K562 (cell line): ENCODE measurements around the gene GNAL.

Experiments
- HCFC1 ChIP-seq: IDR thresholded peaks from 2 replicates; pipeline ENCODE4 v1.6.1; 2012; ENCODE audit warnings: low read depth, low read length, improper control_type of control experiment
- NFATC3 ChIP-seq: fragments of 450-650 bp; IDR thresholded peaks from 2 replicates; pipeline ENCODE4 v1.6.1; 2017; ENCODE audit warnings: mild to moderate bottlenecking
- POLR2A ChIP-seq: fragments of 450-650 bp; conservative IDR thresholded peaks from 2 replicates; pipeline ENCODE4 v1.6.1; 2016
- SMC3 ChIP-seq: conservative IDR thresholded peaks from 2 replicates; pipeline ENCODE4 v1.6.1; 2011; ENCODE audit warnings: low read depth, low read length, improper control_type of control experiment; ENCODE audit not compliant: insufficient read depth
- TF ChIP-seq, protein P1 (sequence below), 2 experiments: fragments of 450-650 bp in 1 of 2; sonication (generic) in 1 of 2; formaldehyde crosslinking in 1 of 2; IDR thresholded peaks in 1 of 2; conservative IDR thresholded peaks in 1 of 2; 2 replicates each; pipeline versions ENCODE4 v1.6.1 to v1.8.1; 2016 to 2023; ENCODE audit warnings: mild to moderate bottlenecking in 2 of 2, moderate library complexity in 2 of 2, inconsistent platforms in 1 of 2, missing genetic modification reagents in 1 of 2
- TF ChIP-seq, protein P2 (sequence below): fragments of 200-400 bp; formaldehyde crosslinking; IDR thresholded peaks from 2 replicates; pipeline ENCODE4 v1.6.1; 2017; ENCODE audit warnings: mild to moderate bottlenecking, low read depth, low read length, moderate library complexity
- TF ChIP-seq, protein P3 (sequence below), 3 experiments: IDR thresholded peaks in 2 of 3; conservative IDR thresholded peaks in 1 of 3; 2 replicates each; pipeline ENCODE4 v1.5.1; 2011 to 2012; ENCODE audit warnings: low read length in 3 of 3, mild to moderate bottlenecking in 3 of 3, control low read depth in 2 of 3, improper control_type of control experiment in 1 of 3, inconsistent platforms in 1 of 3, low read depth in 1 of 3, mixed read lengths in 1 of 3, moderate library complexity in 1 of 3; ENCODE audit not compliant: insufficient read depth in 2 of 3

DNA sequence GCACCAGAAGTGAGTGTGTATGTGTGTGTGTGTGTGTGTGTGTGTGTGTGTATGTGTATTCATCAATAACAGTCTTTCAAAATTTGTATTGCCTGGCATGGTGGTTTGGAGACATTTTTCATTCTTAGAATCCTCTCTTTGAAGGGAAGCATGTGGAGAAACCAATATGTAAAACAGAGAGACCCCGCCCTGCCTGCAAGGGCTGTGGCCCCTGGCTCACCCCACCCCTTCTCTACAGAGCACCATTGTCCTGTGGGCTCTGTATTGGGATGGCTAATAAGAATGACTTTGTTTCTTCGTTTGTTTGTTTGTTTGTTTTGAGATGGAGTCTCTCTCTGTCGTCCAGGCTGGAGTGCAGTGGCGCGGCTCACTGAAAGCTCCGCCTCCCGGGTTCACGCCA, 65.9 kb downstream of the GNAL start:
- TF ChIP-seq POLR2A (no peak), SMC3 (no peak), HCFC1 (no peak), NFATC3 (no peak)
- TF ChIP-seq, protein P1, sequence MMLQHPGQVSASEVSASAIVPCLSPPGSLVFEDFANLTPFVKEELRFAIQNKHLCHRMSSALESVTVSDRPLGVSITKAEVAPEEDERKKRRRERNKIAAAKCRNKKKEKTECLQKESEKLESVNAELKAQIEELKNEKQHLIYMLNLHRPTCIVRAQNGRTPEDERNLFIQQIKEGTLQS (IDR thresholded peaks at IDR 0.05), result no peak
- TF ChIP-seq, protein P1 (CRISPR knock-in tag; conservative IDR thresholded peaks at IDR 0.05), result no peak
- TF ChIP-seq, protein P2, sequence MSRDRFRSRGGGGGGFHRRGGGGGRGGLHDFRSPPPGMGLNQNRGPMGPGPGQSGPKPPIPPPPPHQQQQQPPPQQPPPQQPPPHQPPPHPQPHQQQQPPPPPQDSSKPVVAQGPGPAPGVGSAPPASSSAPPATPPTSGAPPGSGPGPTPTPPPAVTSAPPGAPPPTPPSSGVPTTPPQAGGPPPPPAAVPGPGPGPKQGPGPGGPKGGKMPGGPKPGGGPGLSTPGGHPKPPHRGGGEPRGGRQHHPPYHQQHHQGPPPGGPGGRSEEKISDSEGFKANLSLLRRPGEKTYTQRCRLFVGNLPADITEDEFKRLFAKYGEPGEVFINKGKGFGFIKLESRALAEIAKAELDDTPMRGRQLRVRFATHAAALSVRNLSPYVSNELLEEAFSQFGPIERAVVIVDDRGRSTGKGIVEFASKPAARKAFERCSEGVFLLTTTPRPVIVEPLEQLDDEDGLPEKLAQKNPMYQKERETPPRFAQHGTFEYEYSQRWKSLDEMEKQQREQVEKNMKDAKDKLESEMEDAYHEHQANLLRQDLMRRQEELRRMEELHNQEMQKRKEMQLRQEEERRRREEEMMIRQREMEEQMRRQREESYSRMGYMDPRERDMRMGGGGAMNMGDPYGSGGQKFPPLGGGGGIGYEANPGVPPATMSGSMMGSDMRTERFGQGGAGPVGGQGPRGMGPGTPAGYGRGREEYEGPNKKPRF, result no peak
- TF ChIP-seq, protein P3, sequence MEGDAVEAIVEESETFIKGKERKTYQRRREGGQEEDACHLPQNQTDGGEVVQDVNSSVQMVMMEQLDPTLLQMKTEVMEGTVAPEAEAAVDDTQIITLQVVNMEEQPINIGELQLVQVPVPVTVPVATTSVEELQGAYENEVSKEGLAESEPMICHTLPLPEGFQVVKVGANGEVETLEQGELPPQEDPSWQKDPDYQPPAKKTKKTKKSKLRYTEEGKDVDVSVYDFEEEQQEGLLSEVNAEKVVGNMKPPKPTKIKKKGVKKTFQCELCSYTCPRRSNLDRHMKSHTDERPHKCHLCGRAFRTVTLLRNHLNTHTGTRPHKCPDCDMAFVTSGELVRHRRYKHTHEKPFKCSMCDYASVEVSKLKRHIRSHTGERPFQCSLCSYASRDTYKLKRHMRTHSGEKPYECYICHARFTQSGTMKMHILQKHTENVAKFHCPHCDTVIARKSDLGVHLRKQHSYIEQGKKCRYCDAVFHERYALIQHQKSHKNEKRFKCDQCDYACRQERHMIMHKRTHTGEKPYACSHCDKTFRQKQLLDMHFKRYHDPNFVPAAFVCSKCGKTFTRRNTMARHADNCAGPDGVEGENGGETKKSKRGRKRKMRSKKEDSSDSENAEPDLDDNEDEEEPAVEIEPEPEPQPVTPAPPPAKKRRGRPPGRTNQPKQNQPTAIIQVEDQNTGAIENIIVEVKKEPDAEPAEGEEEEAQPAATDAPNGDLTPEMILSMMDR (IDR thresholded peaks at IDR 0.05 in 2 of 3, conservative IDR thresholded peaks at IDR 0.05 in 1 of 3; ENCODE audit: insufficient read depth in 2 of 3, low read depth in 1 of 3, low read length in 3 of 3), result no peak
